Measurements from ENCODE around the gene C2orf68. TPM values are rescaled to one million over a fixed set of nuclear protein-coding genes. Genes with fewer than 3 reads are reported as not detected.
A peak's percentile ranks its signal among the peaks of the same experiment; 100 is the strongest.

The C2orf68 gene
- total and polyA plus RNA-seq, 2 of the 13 experiments (the other 11 are each of a cell fraction or from before 2014, with no cell fraction given) = 47.1 to 77.4 TPM

- TF ChIP-seq EP300 (IDR thresholded peaks at IDR 0.05; ENCODE audit: low read depth in 2 of 2, low read length in 2 of 2) (peak in 1 of 2 experiments; percentile 79; a peak in 2 of 4 replicates), EP300 (CRISPR knock-in tag; IDR thresholded peaks at IDR 0.05; ENCODE audit: borderline replicate concordance) (peak; percentile 41; the same call in 1 of the 2 replicates), ZNF24 (IDR thresholded peaks at IDR 0.05) (no peak), ZHX1 (CRISPR knock-in tag; IDR thresholded peaks at IDR 0.05; ENCODE audit: low read depth) (0 out of 2 replicates have a peak, but pooled peaks have one; percentile 46), ZBTB7B (CRISPR knock-in tag; IDR thresholded peaks at IDR 0.05) (peak; percentile 70; the same call in 1 of the 2 replicates), PHF21A (CRISPR knock-in tag; IDR thresholded peaks at IDR 0.05) (peak; percentile 35; the same call in 1 of the 2 replicates), ZMYM2 (CRISPR knock-in tag; IDR thresholded peaks at IDR 0.05) (peak; percentile 48; the same call in 1 of the 2 replicates), ZNF205 (CRISPR knock-in tag; IDR thresholded peaks at IDR 0.05) (0 out of 2 replicates have a peak, but pooled peaks have one; percentile 51), POGZ (CRISPR knock-in tag; IDR thresholded peaks at IDR 0.05) (peak; percentile 58), ZBTB33 (CRISPR knock-in tag; IDR thresholded peaks at IDR 0.05) (peak; percentile 56; the same call in 1 of the 2 replicates), ZNF557 (CRISPR knock-in tag; IDR thresholded peaks at IDR 0.05) (0 out of 2 replicates have a peak, but pooled peaks have one; percentile 4), RXRA (CRISPR knock-in tag; IDR thresholded peaks at IDR 0.05) (peak; percentile 33; the same call in 1 of the 2 replicates), SOX13 (IDR thresholded peaks at IDR 0.05) (no peak), SOX13 (CRISPR knock-in tag; conservative IDR thresholded peaks at IDR 0.05 in 1 of 2, IDR thresholded peaks at IDR 0.05 in 1 of 2) (peak in 1 of 2 experiments; percentile 56; a peak in 1 of 4 replicates), NR2F6 (IDR thresholded peaks at IDR 0.05) (peak; percentile 68; the same call in 1 of the 2 replicates), NR2F6 (CRISPR knock-in tag; IDR thresholded peaks at IDR 0.05) (peak; percentile 47; the same call in 1 of the 2 replicates), ZFP1 (CRISPR knock-in tag; IDR thresholded peaks at IDR 0.05) (no peak), PRDM10 (CRISPR knock-in tag; IDR thresholded peaks at IDR 0.05; ENCODE audit: low read depth) (0 out of 2 replicates have a peak, but pooled peaks have one; percentile 29), NFRKB (IDR thresholded peaks at IDR 0.05) (no peak), ETV6 (CRISPR knock-in tag; conservative IDR thresholded peaks at IDR 0.05) (no peak), HNF4A (CRISPR knock-in tag; IDR thresholded peaks at IDR 0.05) (peak; percentile 42)
- TF ChIP-seq, protein P1, sequence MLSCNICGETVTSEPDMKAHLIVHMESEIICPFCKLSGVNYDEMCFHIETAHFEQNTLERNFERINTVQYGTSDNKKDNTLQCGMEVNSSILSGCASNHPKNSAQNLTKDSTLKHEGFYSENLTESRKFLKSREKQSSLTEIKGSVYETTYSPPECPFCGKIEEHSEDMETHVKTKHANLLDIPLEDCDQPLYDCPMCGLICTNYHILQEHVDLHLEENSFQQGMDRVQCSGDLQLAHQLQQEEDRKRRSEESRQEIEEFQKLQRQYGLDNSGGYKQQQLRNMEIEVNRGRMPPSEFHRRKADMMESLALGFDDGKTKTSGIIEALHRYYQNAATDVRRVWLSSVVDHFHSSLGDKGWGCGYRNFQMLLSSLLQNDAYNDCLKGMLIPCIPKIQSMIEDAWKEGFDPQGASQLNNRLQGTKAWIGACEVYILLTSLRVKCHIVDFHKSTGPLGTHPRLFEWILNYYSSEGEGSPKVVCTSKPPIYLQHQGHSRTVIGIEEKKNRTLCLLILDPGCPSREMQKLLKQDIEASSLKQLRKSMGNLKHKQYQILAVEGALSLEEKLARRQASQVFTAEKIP (CRISPR knock-in tag; IDR thresholded peaks at IDR 0.05; ENCODE audit: borderline replicate concordance) = no peak
Measured at GRCh38 chr2:85558160-85558559, 53.7 kb downstream of the C2orf68 start (continued).
